H1 (cell line): ENCODE measurements around the gene YWHAB.

Source experiments
- CHD2 ChIP-seq: IDR thresholded peaks from 2 replicates; pipeline ENCODE4 v1.6.1; 2012; ENCODE audit warnings: low read length, improper control_type of control experiment
- EZH2 ChIP-seq: fragments of 200-600 bp; sonication (generic); IDR thresholded peaks from 2 replicates; pipeline ENCODE4 v1.7.1; 2012; ENCODE audit warnings: low read depth, mild to moderate bottlenecking, moderate library complexity, low read length, inconsistent platforms; ENCODE audit not compliant: severe bottlenecking
- JUN ChIP-seq: IDR thresholded peaks from 2 replicates; pipeline ENCODE4 v1.6.1; 2011; ENCODE audit warnings: low read depth, mild to moderate bottlenecking, improper control_type of control experiment, low read length
- MAX ChIP-seq: IDR thresholded peaks from 2 replicates; pipeline ENCODE4 v1.6.1; 2012; ENCODE audit warnings: inconsistent platforms
- POLR2AphosphoS5 ChIP-seq: IDR thresholded peaks from 2 replicates; pipeline ENCODE4 v1.6.1; 2011; ENCODE audit warnings: low read depth, low read length
- RFX5 ChIP-seq: IDR thresholded peaks from 2 replicates; pipeline ENCODE4 v1.6.1; 2011; ENCODE audit warnings: low read depth, low read length, improper control_type of control experiment, borderline replicate concordance
- SIX5 ChIP-seq: IDR thresholded peaks from 2 replicates; pipeline ENCODE4 v1.6.1; 2011; ENCODE audit warnings: mild to moderate bottlenecking, low read depth, low read length
- SP1 ChIP-seq: IDR thresholded peaks from 2 replicates; pipeline ENCODE4 v1.6.1; 2011; ENCODE audit warnings: low read depth, low read length
- TBP ChIP-seq: IDR thresholded peaks from 2 replicates; pipeline ENCODE4 v1.6.1; 2011; ENCODE audit warnings: low read depth, low read length, improper control_type of control experiment
- TF ChIP-seq, protein P1 (sequence below), 3 experiments: IDR thresholded peaks; 1 replicate in 2 of 3; 2 replicates in 1 of 3; pipeline versions ENCODE4 v1.5.1 to v1.6.1; 2011; ENCODE audit warnings: low read length in 3 of 3, mild to moderate bottlenecking in 3 of 3, inconsistent platforms in 2 of 3, low read depth in 1 of 3, moderate library complexity in 1 of 3; ENCODE audit not compliant: insufficient read depth in 1 of 3; ENCODE audit errors: control extremely low read depth in 1 of 3
- TF ChIP-seq, protein P2 (sequence below): fragments of 300-600 bp; sonication (generic); IDR thresholded peaks from 2 replicates; pipeline ENCODE4 v1.7.1; 2012; ENCODE audit warnings: low read length, moderate library complexity, mild to moderate bottlenecking, inconsistent platforms; ENCODE audit not compliant: insufficient replicate concordance

GRCh38 chr20:44843876-44844275, 41.6 kb upstream of the YWHAB start:
- TF ChIP-seq EZH2 (no peak), MAX (no peak), POLR2AphosphoS5 (no peak), TBP (no peak), SIX5 (no peak), SP1 (no peak), JUN (no peak), CHD2 (no peak), RFX5 (no peak)
- TF ChIP-seq, protein P1, sequence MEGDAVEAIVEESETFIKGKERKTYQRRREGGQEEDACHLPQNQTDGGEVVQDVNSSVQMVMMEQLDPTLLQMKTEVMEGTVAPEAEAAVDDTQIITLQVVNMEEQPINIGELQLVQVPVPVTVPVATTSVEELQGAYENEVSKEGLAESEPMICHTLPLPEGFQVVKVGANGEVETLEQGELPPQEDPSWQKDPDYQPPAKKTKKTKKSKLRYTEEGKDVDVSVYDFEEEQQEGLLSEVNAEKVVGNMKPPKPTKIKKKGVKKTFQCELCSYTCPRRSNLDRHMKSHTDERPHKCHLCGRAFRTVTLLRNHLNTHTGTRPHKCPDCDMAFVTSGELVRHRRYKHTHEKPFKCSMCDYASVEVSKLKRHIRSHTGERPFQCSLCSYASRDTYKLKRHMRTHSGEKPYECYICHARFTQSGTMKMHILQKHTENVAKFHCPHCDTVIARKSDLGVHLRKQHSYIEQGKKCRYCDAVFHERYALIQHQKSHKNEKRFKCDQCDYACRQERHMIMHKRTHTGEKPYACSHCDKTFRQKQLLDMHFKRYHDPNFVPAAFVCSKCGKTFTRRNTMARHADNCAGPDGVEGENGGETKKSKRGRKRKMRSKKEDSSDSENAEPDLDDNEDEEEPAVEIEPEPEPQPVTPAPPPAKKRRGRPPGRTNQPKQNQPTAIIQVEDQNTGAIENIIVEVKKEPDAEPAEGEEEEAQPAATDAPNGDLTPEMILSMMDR (IDR thresholded peaks at IDR 0.05; ENCODE audit: control extremely low read depth in 1 of 3, insufficient read depth in 1 of 3, low read depth in 1 of 3, low read length in 3 of 3): no peak
- TF ChIP-seq, protein P2, sequence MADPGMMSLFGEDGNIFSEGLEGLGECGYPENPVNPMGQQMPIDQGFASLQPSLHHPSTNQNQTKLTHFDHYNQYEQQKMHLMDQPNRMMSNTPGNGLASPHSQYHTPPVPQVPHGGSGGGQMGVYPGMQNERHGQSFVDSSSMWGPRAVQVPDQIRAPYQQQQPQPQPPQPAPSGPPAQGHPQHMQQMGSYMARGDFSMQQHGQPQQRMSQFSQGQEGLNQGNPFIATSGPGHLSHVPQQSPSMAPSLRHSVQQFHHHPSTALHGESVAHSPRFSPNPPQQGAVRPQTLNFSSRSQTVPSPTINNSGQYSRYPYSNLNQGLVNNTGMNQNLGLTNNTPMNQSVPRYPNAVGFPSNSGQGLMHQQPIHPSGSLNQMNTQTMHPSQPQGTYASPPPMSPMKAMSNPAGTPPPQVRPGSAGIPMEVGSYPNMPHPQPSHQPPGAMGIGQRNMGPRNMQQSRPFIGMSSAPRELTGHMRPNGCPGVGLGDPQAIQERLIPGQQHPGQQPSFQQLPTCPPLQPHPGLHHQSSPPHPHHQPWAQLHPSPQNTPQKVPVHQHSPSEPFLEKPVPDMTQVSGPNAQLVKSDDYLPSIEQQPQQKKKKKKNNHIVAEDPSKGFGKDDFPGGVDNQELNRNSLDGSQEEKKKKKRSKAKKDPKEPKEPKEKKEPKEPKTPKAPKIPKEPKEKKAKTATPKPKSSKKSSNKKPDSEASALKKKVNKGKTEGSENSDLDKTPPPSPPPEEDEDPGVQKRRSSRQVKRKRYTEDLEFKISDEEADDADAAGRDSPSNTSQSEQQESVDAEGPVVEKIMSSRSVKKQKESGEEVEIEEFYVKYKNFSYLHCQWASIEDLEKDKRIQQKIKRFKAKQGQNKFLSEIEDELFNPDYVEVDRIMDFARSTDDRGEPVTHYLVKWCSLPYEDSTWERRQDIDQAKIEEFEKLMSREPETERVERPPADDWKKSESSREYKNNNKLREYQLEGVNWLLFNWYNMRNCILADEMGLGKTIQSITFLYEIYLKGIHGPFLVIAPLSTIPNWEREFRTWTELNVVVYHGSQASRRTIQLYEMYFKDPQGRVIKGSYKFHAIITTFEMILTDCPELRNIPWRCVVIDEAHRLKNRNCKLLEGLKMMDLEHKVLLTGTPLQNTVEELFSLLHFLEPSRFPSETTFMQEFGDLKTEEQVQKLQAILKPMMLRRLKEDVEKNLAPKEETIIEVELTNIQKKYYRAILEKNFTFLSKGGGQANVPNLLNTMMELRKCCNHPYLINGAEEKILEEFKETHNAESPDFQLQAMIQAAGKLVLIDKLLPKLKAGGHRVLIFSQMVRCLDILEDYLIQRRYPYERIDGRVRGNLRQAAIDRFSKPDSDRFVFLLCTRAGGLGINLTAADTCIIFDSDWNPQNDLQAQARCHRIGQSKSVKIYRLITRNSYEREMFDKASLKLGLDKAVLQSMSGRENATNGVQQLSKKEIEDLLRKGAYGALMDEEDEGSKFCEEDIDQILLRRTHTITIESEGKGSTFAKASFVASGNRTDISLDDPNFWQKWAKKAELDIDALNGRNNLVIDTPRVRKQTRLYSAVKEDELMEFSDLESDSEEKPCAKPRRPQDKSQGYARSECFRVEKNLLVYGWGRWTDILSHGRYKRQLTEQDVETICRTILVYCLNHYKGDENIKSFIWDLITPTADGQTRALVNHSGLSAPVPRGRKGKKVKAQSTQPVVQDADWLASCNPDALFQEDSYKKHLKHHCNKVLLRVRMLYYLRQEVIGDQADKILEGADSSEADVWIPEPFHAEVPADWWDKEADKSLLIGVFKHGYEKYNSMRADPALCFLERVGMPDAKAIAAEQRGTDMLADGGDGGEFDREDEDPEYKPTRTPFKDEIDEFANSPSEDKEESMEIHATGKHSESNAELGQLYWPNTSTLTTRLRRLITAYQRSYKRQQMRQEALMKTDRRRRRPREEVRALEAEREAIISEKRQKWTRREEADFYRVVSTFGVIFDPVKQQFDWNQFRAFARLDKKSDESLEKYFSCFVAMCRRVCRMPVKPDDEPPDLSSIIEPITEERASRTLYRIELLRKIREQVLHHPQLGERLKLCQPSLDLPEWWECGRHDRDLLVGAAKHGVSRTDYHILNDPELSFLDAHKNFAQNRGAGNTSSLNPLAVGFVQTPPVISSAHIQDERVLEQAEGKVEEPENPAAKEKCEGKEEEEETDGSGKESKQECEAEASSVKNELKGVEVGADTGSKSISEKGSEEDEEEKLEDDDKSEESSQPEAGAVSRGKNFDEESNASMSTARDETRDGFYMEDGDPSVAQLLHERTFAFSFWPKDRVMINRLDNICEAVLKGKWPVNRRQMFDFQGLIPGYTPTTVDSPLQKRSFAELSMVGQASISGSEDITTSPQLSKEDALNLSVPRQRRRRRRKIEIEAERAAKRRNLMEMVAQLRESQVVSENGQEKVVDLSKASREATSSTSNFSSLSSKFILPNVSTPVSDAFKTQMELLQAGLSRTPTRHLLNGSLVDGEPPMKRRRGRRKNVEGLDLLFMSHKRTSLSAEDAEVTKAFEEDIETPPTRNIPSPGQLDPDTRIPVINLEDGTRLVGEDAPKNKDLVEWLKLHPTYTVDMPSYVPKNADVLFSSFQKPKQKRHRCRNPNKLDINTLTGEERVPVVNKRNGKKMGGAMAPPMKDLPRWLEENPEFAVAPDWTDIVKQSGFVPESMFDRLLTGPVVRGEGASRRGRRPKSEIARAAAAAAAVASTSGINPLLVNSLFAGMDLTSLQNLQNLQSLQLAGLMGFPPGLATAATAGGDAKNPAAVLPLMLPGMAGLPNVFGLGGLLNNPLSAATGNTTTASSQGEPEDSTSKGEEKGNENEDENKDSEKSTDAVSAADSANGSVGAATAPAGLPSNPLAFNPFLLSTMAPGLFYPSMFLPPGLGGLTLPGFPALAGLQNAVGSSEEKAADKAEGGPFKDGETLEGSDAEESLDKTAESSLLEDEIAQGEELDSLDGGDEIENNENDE: no peak
